ENCODE results near the gene TRAPPC6A.

Gene TRAPPC6A

GRCh38 chr19:45146251-45146650 is 31.8 kb downstream of the TRAPPC6A start:
- no peak for DNase-seq

- no peak for DNase-seq
These were observed 32.5 kb downstream of the TRAPPC6A start for GRCh38 chr19:45145270-45146189.

- DNase-seq, result no peak
These were observed 33.4 kb downstream of the TRAPPC6A start for GRCh38 chr19:45144431-45145269.

GRCh38 chr19:45142726-45143110 is 35.3 kb downstream of the TRAPPC6A start:
- no peak for DNase-seq

- DNase-seq, result no peak
These were observed 35.9 kb downstream of the TRAPPC6A start for GRCh38 chr19:45142016-45142725.

- DNase-seq, result no peak
These were observed 36.7 kb downstream of the TRAPPC6A start for GRCh38 chr19:45141203-45141900.

- no peak for DNase-seq
These were observed 37.5 kb downstream of the TRAPPC6A start for GRCh38 chr19:45140533-45140932.

- DNase-seq, result no peak
These were observed 37.9 kb downstream of the TRAPPC6A start for GRCh38 chr19:45140144-45140503.

GRCh38 chr19:45139286-45140143 is 38.5 kb downstream of the TRAPPC6A start:
- no peak for DNase-seq

GRCh38 chr19:45138303-45138751 is 39.7 kb downstream of the TRAPPC6A start:
- DNase-seq, result no peak

GRCh38 chr19:45137179-45137761 is 40.8 kb downstream of the TRAPPC6A start:
- no peak for DNase-seq

GRCh38 chr19:45136507-45137178 is 41.4 kb downstream of the TRAPPC6A start:
- DNase-seq, result no peak

- no peak for DNase-seq
These were observed 42.7 kb downstream of the TRAPPC6A start for GRCh38 chr19:45135176-45135885.

GRCh38 chr19:45133661-45134060 is 44.4 kb downstream of the TRAPPC6A start:
- no peak for DNase-seq

- peak; percentile 81 for DNase-seq
These were observed 47.0 kb downstream of the TRAPPC6A start for GRCh38 chr19:45130888-45131615.

- no peak for DNase-seq
These were observed 47.8 kb downstream of the TRAPPC6A start for GRCh38 chr19:45130236-45130635.

GRCh38 chr19:45128806-45129205 is 49.2 kb downstream of the TRAPPC6A start:
- no peak for DNase-seq

- DNase-seq, result no peak
These were observed 49.9 kb downstream of the TRAPPC6A start for GRCh38 chr19:45128146-45128545.

GRCh38 chr19:45126654-45127053 is 51.4 kb downstream of the TRAPPC6A start:
- DNase-seq, result no peak
